Smooth muscle cell (in vitro differentiated cells): ENCODE results near the gene VSTM4. TPM values are rescaled to one million over a fixed set of nuclear protein-coding genes. Genes with fewer than 3 reads are reported as not detected.

Source experiments
- DNase-seq: peaks from one replicate; lab custom pipeline; 2025; ENCODE audit not compliant: unreplicated experiment; lab: John Stamatoyannopoulos, UW
- H2AFZ ChIP-seq: fragments of 200-600 bp; sonication (generic); 2 replicates; pipeline ENCODE4 v1.6.0; 2016; ENCODE audit warnings: antibody characterized with exemption, low read depth, mild to moderate bottlenecking
- H3F3A ChIP-seq: fragments of 200-600 bp; sonication (generic); 2 replicates; pipeline ENCODE4 v1.6.0; 2017; ENCODE audit warnings: antibody characterized with exemption, low read depth
- H3K27ac ChIP-seq: fragments of 200-600 bp; sonication (generic); 2 replicates; pipeline ENCODE4 v1.5.1; 2016; ENCODE audit warnings: low read depth, mild to moderate bottlenecking
- H3K27me3 ChIP-seq: fragments of 200-600 bp; sonication (generic); 2 replicates; pipeline ENCODE4 v1.6.1; 2016; ENCODE audit warnings: low read depth, mild to moderate bottlenecking
- H3K36me3 ChIP-seq: fragments of 200-600 bp; sonication (generic); 2 replicates; pipeline ENCODE4 v1.5.1; 2016; ENCODE audit warnings: low read depth
- H3K4me1 ChIP-seq: fragments of 200-600 bp; sonication (generic); 2 replicates; pipeline ENCODE4 v1.5.1; 2016; ENCODE audit warnings: low read depth
- H3K4me2 ChIP-seq: fragments of 200-600 bp; sonication (generic); 2 replicates; pipeline ENCODE4 v1.6.0; 2016; ENCODE audit warnings: mild to moderate bottlenecking
- H3K4me3 ChIP-seq: fragments of 200-600 bp; sonication (generic); 2 replicates; pipeline ENCODE4 v1.5.1; 2016; ENCODE audit warnings: mild to moderate bottlenecking
- H3K79me2 ChIP-seq: fragments of 200-600 bp; sonication (generic); 2 replicates; pipeline ENCODE4 v1.6.0; 2016; ENCODE audit warnings: low read depth, mild to moderate bottlenecking
- H3K9ac ChIP-seq: fragments of 200-600 bp; sonication (generic); 2 replicates; pipeline ENCODE4 v1.6.0; 2016; ENCODE audit warnings: low read depth
- H3K9me3 ChIP-seq: fragments of 200-600 bp; sonication (generic); replicated peaks from 2 replicates; pipeline ENCODE4 v1.5.1; 2016; ENCODE audit warnings: low read depth
- H4K20me1 ChIP-seq: fragments of 200-600 bp; sonication (generic); 2 replicates; pipeline ENCODE4 v1.6.0; 2016; ENCODE audit warnings: low read depth
- WGBS: methylation state at CpG from one replicate; pipeline ENCODE4 v1.1.7; 2016; ENCODE audit warnings: low lambda C conversion rate; 5-methylcytosine and 5-hydroxymethylcytosine counted together
- polyA plus RNA-seq: library from polyadenylated mRNA; unstranded; fragments of >200 nt; fragmentation: Nextera tagmentation; extraction: Ambion mirVana; gene quantifications from 2 replicates; pipeline ENCODE4 v1.2.1, GENCODE V29; 2016
- total RNA-seq: library from RNA; depleted of rRNA; stranded (reverse); fragments of >200 nt; gene quantifications from 2 replicates; pipeline ENCODE4 v1.2.3, GENCODE V29; 2014
- TF ChIP-seq, protein P1 (sequence below): fragments of 200-600 bp; sonication (generic); IDR thresholded peaks from 2 replicates; pipeline ENCODE4 v1.5.1; 2017; ENCODE audit warnings: borderline replicate concordance, mild to moderate bottlenecking, antibody characterized with exemption; ENCODE audit not compliant: insufficient read depth, poor library complexity, severe bottlenecking

The VSTM4 gene
- total and polyA plus RNA-seq, 2 experiments from 2014 or later, result 5.1 to 7.7 TPM

DNA sequence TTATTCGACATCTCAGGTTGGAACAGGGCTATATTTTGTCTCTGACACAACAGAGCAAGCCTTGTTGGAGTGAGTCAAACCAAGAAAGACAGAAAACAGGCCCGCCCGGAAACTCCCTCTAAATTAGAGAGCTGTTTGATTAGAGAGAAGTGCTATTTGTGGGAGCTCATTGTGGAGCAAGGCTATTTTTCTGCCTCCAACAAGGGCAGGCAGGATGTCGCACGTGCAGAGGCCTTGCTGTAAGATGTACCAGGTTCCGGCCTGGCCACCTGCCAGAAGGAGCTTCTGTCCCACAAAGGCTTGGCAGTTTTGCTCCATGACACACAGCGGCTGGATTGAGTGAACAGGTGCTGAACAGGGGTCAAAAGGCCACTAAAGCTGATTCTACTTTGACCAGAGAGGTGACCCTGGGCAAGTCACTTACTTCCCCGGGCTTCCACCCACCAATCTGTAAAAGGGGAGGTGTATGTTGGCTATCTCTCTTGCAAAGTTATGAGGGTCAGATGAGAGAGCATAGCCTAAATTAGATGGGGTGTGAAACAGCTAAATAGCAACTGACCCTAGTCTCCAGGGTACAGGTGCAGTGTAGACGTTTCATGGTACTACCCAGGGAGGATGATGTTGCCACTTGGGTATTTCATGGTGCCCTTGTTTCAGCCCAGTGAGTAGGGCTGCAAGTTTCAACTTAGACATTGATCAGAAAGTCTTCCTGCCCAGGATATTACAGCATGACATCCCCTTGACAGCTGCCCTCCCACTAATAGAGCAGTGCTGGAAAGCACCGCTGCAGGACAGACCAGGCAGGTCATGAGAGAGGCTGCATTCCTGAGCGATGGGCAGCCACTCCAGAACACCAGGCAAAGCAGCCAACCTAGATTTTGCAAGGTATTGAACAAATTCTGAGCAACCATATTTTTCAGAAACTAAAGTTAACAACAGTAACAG lies 62.0 kb downstream of the VSTM4 start:
- Histone ChIP-seq H3K4me2 (no peak overlapping the region), H3F3A (no peaks in the 10 kb centered on the region), H3K9ac (no peak overlapping the region), H3K27me3 (no peaks in the 10 kb centered on the region), H2AFZ (no peak overlapping the region), H4K20me1 (no peaks in the 10 kb centered on the region), H3K9me3 (no peaks in the 10 kb centered on the region), H3K4me1 (no peaks in the 10 kb centered on the region), H3K4me3 (no peak overlapping the region), H3K27ac (no peak overlapping the region), H3K79me2 (no peaks in the 10 kb centered on the region), H3K36me3 (no peaks in the 10 kb centered on the region)
- no peak for DNase-seq
- 88% methylated on average over 11 of the region's 11 CpGs for WGBS
- TF ChIP-seq, protein P1, sequence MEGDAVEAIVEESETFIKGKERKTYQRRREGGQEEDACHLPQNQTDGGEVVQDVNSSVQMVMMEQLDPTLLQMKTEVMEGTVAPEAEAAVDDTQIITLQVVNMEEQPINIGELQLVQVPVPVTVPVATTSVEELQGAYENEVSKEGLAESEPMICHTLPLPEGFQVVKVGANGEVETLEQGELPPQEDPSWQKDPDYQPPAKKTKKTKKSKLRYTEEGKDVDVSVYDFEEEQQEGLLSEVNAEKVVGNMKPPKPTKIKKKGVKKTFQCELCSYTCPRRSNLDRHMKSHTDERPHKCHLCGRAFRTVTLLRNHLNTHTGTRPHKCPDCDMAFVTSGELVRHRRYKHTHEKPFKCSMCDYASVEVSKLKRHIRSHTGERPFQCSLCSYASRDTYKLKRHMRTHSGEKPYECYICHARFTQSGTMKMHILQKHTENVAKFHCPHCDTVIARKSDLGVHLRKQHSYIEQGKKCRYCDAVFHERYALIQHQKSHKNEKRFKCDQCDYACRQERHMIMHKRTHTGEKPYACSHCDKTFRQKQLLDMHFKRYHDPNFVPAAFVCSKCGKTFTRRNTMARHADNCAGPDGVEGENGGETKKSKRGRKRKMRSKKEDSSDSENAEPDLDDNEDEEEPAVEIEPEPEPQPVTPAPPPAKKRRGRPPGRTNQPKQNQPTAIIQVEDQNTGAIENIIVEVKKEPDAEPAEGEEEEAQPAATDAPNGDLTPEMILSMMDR, result no peak

- DNase-seq, result no peak
- no peaks in the 10 kb centered on the region for H3K9me3 ChIP-seq
- no peaks in the 10 kb centered on the region for H4K20me1 ChIP-seq
- H3K4me2 ChIP-seq, result no peak overlapping the region
- 79% methylated on average over 1 of the region's 1 CpG for WGBS
- no peaks in the 10 kb centered on the region for H3K4me1 ChIP-seq
- H2AFZ ChIP-seq, result no peak overlapping the region
- no peak overlapping the region for H3K9ac ChIP-seq
- no peaks in the 10 kb centered on the region for H3K36me3 ChIP-seq
- H3F3A ChIP-seq, result no peaks in the 10 kb centered on the region
- TF ChIP-seq, protein P1, result no peak
- no peaks in the 10 kb centered on the region for H3K27me3 ChIP-seq
- H3K27ac ChIP-seq, result no peak overlapping the region
- no peak overlapping the region for H3K4me3 ChIP-seq
- no peaks in the 10 kb centered on the region for H3K79me2 ChIP-seq
These were observed 63.3 kb downstream of the VSTM4 start for GRCh38 chr10:49052069-49052468.

DNA sequence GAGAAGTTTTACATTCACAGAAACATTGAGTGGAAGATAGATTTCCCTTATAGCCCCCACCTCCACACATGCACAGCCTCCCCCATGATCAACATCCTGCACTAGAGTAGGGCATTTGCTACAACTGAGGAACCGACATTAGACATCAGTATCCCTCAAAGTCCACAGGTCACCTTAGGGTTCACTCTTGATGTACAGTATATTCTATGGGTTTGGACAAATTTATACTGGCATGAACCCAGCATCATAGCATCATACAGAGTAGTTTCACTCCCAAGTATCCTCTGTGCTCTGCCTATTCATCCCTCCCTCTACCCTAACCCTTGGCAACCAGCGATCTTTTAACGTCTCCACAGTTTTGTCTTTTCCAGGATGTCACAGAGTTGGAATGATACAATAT lies 64.4 kb downstream of the VSTM4 start:
- Histone ChIP-seq H3K9ac (no peak overlapping the region), H3K36me3 (no peaks in the 10 kb centered on the region), H3K27me3 (no peaks in the 10 kb centered on the region), H3F3A (no peaks in the 10 kb centered on the region), H3K4me1 (no peaks in the 10 kb centered on the region), H3K4me2 (no peak overlapping the region), H3K4me3 (no peak overlapping the region), H2AFZ (no peak overlapping the region), H3K27ac (no peak overlapping the region), H4K20me1 (no peaks in the 10 kb centered on the region), H3K79me2 (no peaks in the 10 kb centered on the region), H3K9me3 (no peaks in the 10 kb centered on the region)
- no peak for DNase-seq
- TF ChIP-seq, protein P1, result no peak
- 94% methylated on average over 3 of the region's 3 CpGs for WGBS

GRCh38 chr10:49050366-49050765 lies 65.0 kb downstream of the VSTM4 start:
- no peaks in the 10 kb centered on the region for H3K27me3 ChIP-seq
- DNase-seq, result no peak
- no peaks in the 10 kb centered on the region for H4K20me1 ChIP-seq
- H3K9me3 ChIP-seq, result no peaks in the 10 kb centered on the region
- H3K4me2 ChIP-seq, result no peak overlapping the region
- no peak overlapping the region for H2AFZ ChIP-seq
- H3K79me2 ChIP-seq, result no peaks in the 10 kb centered on the region
- TF ChIP-seq, protein P1, result no peak
- H3K36me3 ChIP-seq, result no peaks in the 10 kb centered on the region
- WGBS, result 88% methylated on average over 2 of the region's 2 CpGs
- no peak overlapping the region for H3K27ac ChIP-seq
- no peaks in the 10 kb centered on the region for H3K4me1 ChIP-seq
- H3K9ac ChIP-seq, result no peak overlapping the region
- no peak overlapping the region for H3K4me3 ChIP-seq
- H3F3A ChIP-seq, result no peaks in the 10 kb centered on the region
